PC-9 (cell line): ENCODE data around the gene PSME3IP1.
"Not testable (repeated sequence)": the region's sequence is repeated elsewhere in the genome, so short reads cannot be mapped to it uniquely, and the experiment has no call there.

Source experiments
- CTCF ChIP-seq: fragments of 200-600 bp; sonication (generic); conservative IDR thresholded peaks from 2 replicates; pipeline ENCODE4 v1.6.1; 2017; ENCODE audit warnings: mixed run types, antibody characterized with exemption, mild to moderate bottlenecking, moderate library complexity
- EZH2 ChIP-seq: fragments of 200-600 bp; sonication (generic); IDR thresholded peaks from 2 replicates; pipeline ENCODE4 v1.8.0; 2017; ENCODE audit warnings: antibody characterized with exemption, low read depth

GRCh38 chr16:57187902-57188710 is 2.3 kb upstream of the PSME3IP1 start:
- TF ChIP-seq CTCF, EZH2: not testable (repeated sequence)
